ENCODE data around the gene CNKSR3.

Gene CNKSR3

DNA sequence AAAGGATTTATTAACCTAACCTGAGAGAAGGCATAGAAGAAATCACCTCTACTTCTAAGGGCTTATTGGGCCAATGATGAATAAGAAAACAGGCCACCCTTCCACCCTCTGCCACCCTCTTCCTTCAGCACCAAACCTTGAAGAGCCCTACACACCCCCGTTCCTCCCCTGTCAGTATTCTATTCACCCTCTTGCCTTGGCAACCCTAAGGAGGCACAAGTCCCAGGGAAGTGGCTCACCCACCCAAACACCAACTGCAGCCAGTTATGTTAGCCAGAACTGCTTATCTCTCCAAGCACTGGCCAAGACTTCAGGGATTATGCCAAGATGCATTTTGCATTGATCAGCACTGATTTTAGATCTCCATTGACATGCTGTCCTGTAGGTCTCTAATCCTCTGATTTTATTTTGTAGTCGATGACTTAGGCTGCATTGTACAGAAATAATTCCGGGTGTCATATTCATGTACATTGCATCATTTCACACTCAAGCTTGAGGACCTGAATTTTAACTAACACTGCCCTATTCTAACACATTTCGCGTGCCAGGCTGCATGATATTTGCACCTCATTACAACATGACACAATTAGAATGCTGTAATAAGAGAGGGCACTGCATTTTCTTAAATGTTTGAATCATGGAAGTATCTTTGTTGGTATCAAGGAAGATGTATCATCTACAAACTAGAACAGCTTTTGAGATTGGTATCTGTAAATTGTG lies 15.7 kb downstream of the CNKSR3 start:
- H3K4me3 ChIP-seq, result no peak overlapping the region
- no peaks in the 10 kb centered on the region for H4K20me1 ChIP-seq
- no peak for TF ChIP-seq Cebpa-rat (IDR thresholded peaks at IDR 0.05)

DNA sequence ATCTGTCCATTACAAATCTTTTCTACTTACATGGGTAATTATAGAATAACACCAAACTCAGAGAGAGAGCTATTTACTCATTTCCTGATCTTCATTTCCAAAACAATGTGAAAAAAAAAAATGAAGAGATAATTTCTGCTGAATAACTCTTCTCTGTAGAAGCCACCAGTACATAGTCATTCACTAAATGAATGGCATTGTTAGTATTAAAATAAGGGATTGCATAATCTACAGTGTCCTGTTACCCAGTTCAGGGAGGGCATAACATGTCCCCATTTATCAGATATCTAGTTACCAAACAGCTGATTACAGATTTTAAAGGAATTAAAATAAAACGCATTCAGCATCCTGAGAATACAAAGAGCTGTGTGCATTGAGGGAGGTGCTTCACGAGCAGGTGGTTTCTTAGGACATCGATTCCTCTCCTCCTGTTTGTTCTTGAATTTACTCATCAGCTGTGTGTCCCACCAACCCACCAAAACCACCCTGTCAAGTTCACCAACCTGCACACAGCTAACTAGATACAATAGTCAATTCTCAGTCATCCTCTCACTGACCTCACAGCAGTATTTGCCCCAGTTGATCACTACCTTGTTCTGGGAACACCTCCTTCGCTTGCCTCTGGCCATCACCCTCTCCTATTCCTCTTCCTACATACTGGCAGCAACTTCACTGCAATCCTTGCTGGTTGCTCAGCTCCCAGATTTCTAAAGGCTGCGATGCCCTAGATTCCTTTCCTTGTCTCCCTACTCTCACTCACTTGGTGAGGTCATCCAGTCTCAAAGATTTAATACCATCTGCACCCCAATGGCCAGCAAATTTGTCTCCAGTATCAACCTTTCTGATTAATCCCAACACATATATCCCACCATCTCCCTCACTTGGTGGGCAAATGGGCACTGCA lies 18.7 kb downstream of the CNKSR3 start:
- H3K9ac ChIP-seq, result no peak overlapping the region
- no peaks in the 10 kb centered on the region for H4K20me1 ChIP-seq
- H3K27ac ChIP-seq, result no peak overlapping the region
- TF ChIP-seq Cebpa-rat (IDR thresholded peaks at IDR 0.05), result no peak
- no peaks in the 10 kb centered on the region; the same call in 1 of the 2 replicates for H3K4me1 ChIP-seq
- H3K9me3 ChIP-seq, result no peaks in the 10 kb centered on the region
- H3K36me3 ChIP-seq, result no peaks in the 10 kb centered on the region
- H3K4me3 ChIP-seq, result no peak overlapping the region
- H3K27me3 ChIP-seq, result no peaks in the 10 kb centered on the region
- no peak overlapping the region for H3K4me2 ChIP-seq

More for the DNA sequence above, 15.7 kb downstream of the CNKSR3 start:
- H3K9me3 ChIP-seq, result no peaks in the 10 kb centered on the region
- no peaks in the 10 kb centered on the region for H3K27me3 ChIP-seq
- no peak overlapping the region for H3K4me2 ChIP-seq
- H3K4me1 ChIP-seq, result no peaks in the 10 kb centered on the region; the same call in 1 of the 2 replicates
- no peaks in the 10 kb centered on the region for H3K36me3 ChIP-seq
- no peak overlapping the region for H3K9ac ChIP-seq
- no peak overlapping the region for H3K27ac ChIP-seq

DNA sequence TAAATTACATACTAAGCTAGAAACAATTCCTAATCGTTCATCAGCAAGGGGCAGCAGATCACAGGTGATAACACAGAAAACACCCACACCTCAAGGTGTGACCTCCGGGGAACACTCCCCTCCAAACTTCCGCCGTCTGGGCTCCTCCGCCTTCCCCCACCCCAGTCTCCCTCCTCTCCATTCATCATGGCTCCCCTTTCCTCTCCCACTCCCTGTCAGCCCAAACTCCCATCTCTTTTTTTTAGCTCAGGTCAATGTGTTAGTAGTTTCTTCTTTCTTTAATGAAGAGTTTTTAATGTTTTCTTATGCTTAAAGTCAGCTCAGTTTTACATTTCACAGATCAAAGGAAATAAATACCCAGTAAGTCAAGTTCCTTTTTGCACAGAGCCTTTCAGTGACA lies 20.7 kb downstream of the CNKSR3 start:
- H3K9me3 ChIP-seq, result no peaks in the 10 kb centered on the region
- H3K9ac ChIP-seq, result no peak overlapping the region
- no peaks in the 10 kb centered on the region for H3K27me3 ChIP-seq
- H4K20me1 ChIP-seq, result no peaks in the 10 kb centered on the region
- no peak overlapping the region for H3K4me2 ChIP-seq
- no peak overlapping the region for H3K4me3 ChIP-seq
- TF ChIP-seq Cebpa-rat (IDR thresholded peaks at IDR 0.05), result no peak
- no peak overlapping the region for H3K27ac ChIP-seq
- H3K36me3 ChIP-seq, result no peaks in the 10 kb centered on the region
- no peaks in the 10 kb centered on the region; the same call in 1 of the 2 replicates for H3K4me1 ChIP-seq

DNA sequence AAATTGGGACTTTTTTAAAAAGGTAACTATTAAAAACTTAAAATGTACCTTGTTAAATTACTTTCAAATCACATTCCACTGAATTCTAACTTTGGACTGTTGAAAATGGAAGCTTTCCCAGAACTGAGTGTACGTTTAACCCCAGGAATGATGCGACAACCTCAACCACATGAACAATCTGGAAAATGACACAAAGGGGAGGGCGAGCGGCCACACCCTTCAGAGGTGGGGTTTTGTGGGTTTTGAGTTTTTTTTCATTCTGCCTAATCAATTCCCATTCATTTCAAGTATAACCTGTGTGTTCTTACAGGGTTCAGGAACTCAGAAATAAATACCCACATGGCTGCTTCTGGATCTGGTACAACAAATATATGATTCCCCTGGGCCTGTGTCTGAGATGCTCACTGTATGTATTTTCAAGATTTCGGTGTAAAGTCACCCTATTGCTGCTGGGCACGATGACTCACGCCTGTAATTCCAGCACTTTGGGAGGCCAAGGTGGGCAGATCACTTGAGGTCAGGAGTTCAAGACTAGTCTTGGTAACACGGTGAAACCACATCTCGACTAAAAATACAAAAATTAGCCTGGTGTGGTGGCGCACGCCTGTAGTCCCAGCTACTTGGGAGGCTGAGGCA lies 21.6 kb downstream of the CNKSR3 start:
- Histone ChIP-seq H4K20me1 (no peaks in the 10 kb centered on the region), H3K9me3 (no peaks in the 10 kb centered on the region), H3K27ac (no peak overlapping the region), H3K27me3 (no peaks in the 10 kb centered on the region), H3K36me3 (no peaks in the 10 kb centered on the region), H3K4me2 (no peak overlapping the region), H3K9ac (no peak overlapping the region), H3K4me3 (no peak overlapping the region), H3K4me1 (no peaks in the 10 kb centered on the region; the same call in 1 of the 2 replicates)
- no peak for TF ChIP-seq Cebpa-rat (IDR thresholded peaks at IDR 0.05)

DNA sequence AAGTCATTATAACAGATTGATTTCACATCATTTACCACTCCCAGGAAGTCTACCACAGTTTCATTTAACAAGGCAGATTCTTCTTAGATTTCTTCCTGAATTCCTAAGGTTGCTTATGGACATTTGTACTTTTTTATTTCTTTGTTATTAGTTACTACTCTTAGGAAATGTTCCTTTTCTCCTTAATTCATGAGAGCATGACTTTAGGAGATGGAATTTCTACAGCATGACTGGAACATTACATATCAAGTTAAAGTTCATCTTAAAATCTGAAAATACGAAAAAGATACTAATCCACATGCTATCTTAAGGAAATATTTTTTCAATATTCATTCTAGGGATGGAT lies 22.3 kb downstream of the CNKSR3 start:
- no peak for TF ChIP-seq Cebpa-rat (IDR thresholded peaks at IDR 0.05)
- Histone ChIP-seq H3K9me3 (no peaks in the 10 kb centered on the region), H3K4me1 (no peaks in the 10 kb centered on the region; the same call in 1 of the 2 replicates), H3K27ac (no peak overlapping the region), H3K4me3 (no peak overlapping the region), H3K36me3 (no peaks in the 10 kb centered on the region), H3K9ac (no peak overlapping the region), H4K20me1 (no peaks in the 10 kb centered on the region), H3K27me3 (no peaks in the 10 kb centered on the region), H3K4me2 (no peak overlapping the region)

DNA sequence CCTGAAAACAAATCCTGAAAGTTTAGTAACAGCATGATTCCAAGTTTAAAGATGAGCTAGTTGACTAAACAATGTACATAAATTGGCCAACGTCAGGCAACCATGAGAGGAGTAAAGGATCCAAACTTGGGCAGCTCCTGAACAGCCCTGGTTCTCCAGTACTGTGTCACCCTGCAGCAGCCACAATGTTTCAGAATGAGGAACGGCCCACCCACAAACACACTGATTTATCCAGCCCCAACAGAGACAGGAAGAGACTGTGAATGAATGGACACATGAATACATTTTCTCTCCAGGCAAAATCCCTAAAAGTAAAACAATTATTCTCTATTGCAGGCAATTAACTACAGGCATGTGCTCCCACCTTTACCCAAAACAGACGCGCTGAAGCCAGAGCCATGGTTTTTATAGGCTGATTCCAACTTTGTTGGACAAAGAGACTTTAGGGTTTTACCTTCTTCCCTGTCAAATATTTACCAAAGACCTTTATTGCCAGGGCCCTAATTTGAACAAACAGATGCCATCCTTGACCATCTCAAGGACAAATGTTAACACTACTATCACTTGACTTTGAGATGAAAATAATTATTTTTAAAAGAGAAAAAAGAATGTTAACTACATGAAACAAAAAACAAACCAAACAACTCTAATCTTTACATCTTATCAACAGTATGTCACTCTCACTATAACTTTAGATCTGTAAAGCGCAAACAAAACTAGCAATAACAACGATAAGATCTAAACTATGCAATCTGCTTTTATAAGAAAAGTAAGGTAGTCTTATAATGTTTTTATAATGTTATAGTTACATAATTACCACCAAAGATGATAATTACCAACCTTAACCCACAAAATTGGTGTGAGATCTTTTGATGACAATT lies 22.9 kb downstream of the CNKSR3 start:
- Histone ChIP-seq H3K9ac (no peak overlapping the region), H3K4me2 (no peak overlapping the region), H3K27me3 (no peaks in the 10 kb centered on the region), H3K4me1 (no peaks in the 10 kb centered on the region; the same call in 1 of the 2 replicates), H3K4me3 (no peak overlapping the region), H3K9me3 (no peaks in the 10 kb centered on the region), H3K36me3 (no peaks in the 10 kb centered on the region), H4K20me1 (no peaks in the 10 kb centered on the region), H3K27ac (no peak overlapping the region)
- no peak for TF ChIP-seq Cebpa-rat (IDR thresholded peaks at IDR 0.05)

DNA sequence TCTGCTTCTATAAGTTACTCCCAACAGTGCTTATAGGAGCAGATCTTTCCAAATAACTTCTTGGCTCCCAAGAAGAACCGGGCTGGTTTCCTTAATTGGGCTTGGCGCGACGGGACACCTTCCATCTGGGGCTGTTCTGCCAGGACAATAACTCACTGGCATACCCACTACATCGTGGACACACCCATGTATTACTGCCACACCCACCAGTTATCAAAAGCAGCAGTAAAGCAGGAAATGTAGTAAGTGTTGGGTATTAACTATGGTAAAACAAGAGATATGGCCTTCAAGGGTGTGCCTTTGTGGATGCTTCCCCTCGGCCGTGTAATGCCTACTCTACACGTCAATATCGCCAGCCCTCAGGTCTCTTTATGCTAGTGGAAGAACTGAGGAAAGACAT lies 24.7 kb downstream of the CNKSR3 start:
- no peaks in the 10 kb centered on the region for H3K9me3 ChIP-seq
- H3K27ac ChIP-seq, result no peak overlapping the region
- no peaks in the 10 kb centered on the region for H3K27me3 ChIP-seq
- H3K4me2 ChIP-seq, result no peak overlapping the region
- H3K36me3 ChIP-seq, result no peaks in the 10 kb centered on the region
- TF ChIP-seq Cebpa-rat (IDR thresholded peaks at IDR 0.05), result no peak
- H3K4me3 ChIP-seq, result no peak overlapping the region
- no peaks in the 10 kb centered on the region; the same call in 1 of the 2 replicates for H3K4me1 ChIP-seq
- no peaks in the 10 kb centered on the region for H4K20me1 ChIP-seq
- no peak overlapping the region for H3K9ac ChIP-seq

DNA sequence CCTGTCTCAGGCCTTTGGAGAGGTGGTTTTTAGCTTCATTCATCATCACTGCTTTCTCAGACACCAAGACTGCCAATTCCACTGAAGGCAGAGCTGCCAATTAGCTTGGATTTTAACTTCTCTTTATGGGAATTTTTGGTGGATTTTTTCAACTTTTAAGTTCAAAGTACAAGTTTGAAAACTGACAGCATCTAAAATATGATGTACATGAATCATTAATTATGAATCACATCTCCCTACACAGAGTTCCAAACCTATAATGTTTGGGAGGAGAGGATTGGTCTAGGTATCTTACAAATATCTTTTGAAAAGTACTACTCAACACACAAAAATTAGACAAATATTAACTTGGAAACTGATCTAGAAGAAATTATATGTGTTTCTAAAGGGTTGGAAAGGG lies 25.5 kb downstream of the CNKSR3 start:
- Histone ChIP-seq H3K27me3 (no peaks in the 10 kb centered on the region), H4K20me1 (no peaks in the 10 kb centered on the region), H3K27ac (no peak overlapping the region), H3K4me1 (no peaks in the 10 kb centered on the region; the same call in 1 of the 2 replicates), H3K4me3 (no peak overlapping the region), H3K9me3 (no peaks in the 10 kb centered on the region), H3K4me2 (no peak overlapping the region), H3K9ac (no peak overlapping the region), H3K36me3 (no peaks in the 10 kb centered on the region)
- no peak for TF ChIP-seq Cebpa-rat (IDR thresholded peaks at IDR 0.05)

DNA sequence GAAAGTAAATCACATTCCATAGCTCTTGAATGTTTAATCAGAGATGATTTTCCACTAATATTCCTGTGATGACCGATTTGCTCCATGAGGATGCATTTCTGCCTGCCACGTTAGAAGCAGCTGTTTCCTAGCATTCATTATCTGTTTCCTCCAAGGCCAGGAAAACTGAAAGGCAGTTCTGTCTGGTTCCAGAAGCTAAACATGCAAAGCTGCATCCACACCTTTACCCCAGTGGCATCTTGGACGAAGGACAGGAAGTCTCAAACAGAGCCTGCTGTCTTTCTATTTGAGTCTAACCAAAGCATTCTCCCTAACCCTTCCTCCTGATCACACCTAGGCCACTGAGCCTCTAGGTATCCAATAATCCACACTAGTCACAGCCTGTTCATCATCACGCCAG lies 27.6 kb downstream of the CNKSR3 start:
- H3K4me2 ChIP-seq, result no peak overlapping the region
- H3K27me3 ChIP-seq, result no peaks in the 10 kb centered on the region
- H3K36me3 ChIP-seq, result no peaks in the 10 kb centered on the region
- no peak overlapping the region for H3K4me3 ChIP-seq
- no peaks in the 10 kb centered on the region for H3K4me1 ChIP-seq
- no peaks in the 10 kb centered on the region for H3K9me3 ChIP-seq
- H4K20me1 ChIP-seq, result no peaks in the 10 kb centered on the region
- no peak overlapping the region for H3K9ac ChIP-seq
- TF ChIP-seq Cebpa-rat (IDR thresholded peaks at IDR 0.05), result no peak
- H3K27ac ChIP-seq, result no peak overlapping the region

Measured in BLaER1 (cell line).